Right lobe of liver (tissue), 4 donors: ENCODE results near the gene RXFP1.

Experiments used
- POLR2A ChIP-seq: fragments of 450-650 bp; IDR thresholded peaks from one replicate; pipeline ENCODE4 v1.6.1; 2017; ENCODE audit warnings: antibody characterized with exemption, mild to moderate bottlenecking
- TF ChIP-seq, protein P1 (sequence below), 4 donors: fragments of 200-600 bp in 3 of 4; fragments of 450-650 bp in 1 of 4; IDR thresholded peaks; one replicate each; pipeline versions ENCODE4 v1.5.1 to v1.8.0; 2016 to 2022; ENCODE audit warnings: antibody characterized with exemption in 4 of 4, mild to moderate bottlenecking in 2 of 4
- donor health status: DM: no; HTN: no; CAD: no.
- donor health status: DM: no; HTN: no; CAD: no.
- donor health status: DM: no; HTN: yes; CAD: no.

DNA sequence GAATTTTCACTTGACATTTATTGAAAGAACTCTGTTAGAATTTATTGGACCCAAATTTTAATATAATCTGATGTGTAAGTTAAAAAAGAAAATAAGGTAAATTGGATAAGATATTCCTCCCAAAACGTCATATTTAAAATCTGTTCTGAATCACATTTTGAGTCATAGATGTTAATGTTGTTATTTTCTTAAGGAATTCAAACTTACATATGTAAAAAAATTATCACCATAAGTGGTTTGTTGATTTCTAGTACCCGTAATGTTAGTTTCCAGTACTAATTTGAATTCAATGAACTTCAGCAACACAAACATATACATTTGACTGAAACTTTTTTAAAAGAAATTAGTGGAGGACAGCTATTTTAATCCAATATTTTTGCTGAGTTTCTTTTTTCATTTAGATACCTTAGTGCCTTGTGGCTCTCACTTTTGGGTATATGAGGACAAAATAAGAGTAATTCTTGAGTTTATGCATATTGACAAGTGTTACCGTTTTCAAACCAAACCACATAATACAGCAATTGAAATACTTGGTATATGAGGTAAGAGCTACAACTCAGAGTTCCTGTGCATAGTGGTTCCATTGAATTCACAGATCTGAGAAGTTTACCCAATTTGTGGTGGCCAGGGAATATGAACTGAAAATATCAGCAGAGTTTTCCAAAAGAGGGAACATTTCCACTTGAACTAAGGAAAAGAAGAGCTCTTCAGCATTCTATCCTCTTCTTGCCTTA lies 78.2 kb downstream of the RXFP1 start:
- TF ChIP-seq, protein P1, sequence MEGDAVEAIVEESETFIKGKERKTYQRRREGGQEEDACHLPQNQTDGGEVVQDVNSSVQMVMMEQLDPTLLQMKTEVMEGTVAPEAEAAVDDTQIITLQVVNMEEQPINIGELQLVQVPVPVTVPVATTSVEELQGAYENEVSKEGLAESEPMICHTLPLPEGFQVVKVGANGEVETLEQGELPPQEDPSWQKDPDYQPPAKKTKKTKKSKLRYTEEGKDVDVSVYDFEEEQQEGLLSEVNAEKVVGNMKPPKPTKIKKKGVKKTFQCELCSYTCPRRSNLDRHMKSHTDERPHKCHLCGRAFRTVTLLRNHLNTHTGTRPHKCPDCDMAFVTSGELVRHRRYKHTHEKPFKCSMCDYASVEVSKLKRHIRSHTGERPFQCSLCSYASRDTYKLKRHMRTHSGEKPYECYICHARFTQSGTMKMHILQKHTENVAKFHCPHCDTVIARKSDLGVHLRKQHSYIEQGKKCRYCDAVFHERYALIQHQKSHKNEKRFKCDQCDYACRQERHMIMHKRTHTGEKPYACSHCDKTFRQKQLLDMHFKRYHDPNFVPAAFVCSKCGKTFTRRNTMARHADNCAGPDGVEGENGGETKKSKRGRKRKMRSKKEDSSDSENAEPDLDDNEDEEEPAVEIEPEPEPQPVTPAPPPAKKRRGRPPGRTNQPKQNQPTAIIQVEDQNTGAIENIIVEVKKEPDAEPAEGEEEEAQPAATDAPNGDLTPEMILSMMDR (IDR thresholded peaks at IDR 0.05), result no peak
- TF ChIP-seq POLR2A, result no peak
